ENCODE measurements around the gene NDRG3.

GRCh38 chr20:36632487-36633284 is 113.2 kb downstream of the NDRG3 start:
- no peak for TF ChIP-seq POLR2A (IDR thresholded peaks at IDR 0.05)
- TF ChIP-seq CTCF (IDR thresholded peaks at IDR 0.05): no peak
